C4-2B (cell line): Measurements from ENCODE around the gene ARSB.

ENCODE experiments used
- CTCF ChIP-seq: fragments of 450-650 bp; conservative IDR thresholded peaks from 2 replicates; pipeline ENCODE4 v1.5.1; 2017; ENCODE audit warnings: mild to moderate bottlenecking
- ZFX ChIP-seq: fragments of 450-650 bp; IDR thresholded peaks from 2 replicates; pipeline ENCODE4 v1.6.1; 2017

GRCh38 chr5:78758169-78758839, 226.8 kb downstream of the ARSB start:
- TF ChIP-seq CTCF (no peak), ZFX (no peak)
